Fibroblast of mammary gland (primary cell): ENCODE data around the gene RAB27B.

Source experiments
- DNase-seq: peaks from one replicate; pipeline ENCODE4 v3.0.0-alpha.2; 2010; ENCODE audit warnings: low read depth
- H3K4me3 ChIP-seq: 2 replicates; pipeline ENCODE4 v1.5.1; 2011; ENCODE audit warnings: low read depth, mild to moderate bottlenecking, low read length, moderate library complexity; ENCODE audit not compliant: control insufficient read depth
- TF ChIP-seq, protein P1 (sequence below): conservative IDR thresholded peaks from 2 replicates; pipeline ENCODE4 v1.5.1; 2011; ENCODE audit warnings: low read depth, low read length, inconsistent platforms; ENCODE audit not compliant: control insufficient read depth, insufficient read depth

Gene RAB27B

DNA sequence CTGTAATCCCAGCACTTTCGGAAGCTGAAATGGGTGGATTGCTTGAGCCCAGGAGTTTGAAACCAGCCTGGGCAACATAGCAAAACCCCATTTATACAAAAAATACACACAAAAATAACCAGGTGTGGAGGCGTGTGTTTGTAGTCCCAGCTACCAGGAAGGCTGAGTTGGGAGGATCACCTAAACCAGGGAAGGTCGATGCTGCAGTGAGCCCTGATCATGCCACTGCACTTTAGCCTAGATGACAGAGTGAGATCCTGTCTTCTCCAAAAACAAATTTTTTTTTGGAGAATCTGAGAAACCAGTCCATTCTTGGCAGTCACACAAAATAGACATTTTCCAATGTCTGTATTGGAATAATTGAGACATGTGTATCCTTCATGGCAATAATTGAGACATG, 46.8 kb downstream of the RAB27B start:
- no peak for DNase-seq
- TF ChIP-seq, protein P1, sequence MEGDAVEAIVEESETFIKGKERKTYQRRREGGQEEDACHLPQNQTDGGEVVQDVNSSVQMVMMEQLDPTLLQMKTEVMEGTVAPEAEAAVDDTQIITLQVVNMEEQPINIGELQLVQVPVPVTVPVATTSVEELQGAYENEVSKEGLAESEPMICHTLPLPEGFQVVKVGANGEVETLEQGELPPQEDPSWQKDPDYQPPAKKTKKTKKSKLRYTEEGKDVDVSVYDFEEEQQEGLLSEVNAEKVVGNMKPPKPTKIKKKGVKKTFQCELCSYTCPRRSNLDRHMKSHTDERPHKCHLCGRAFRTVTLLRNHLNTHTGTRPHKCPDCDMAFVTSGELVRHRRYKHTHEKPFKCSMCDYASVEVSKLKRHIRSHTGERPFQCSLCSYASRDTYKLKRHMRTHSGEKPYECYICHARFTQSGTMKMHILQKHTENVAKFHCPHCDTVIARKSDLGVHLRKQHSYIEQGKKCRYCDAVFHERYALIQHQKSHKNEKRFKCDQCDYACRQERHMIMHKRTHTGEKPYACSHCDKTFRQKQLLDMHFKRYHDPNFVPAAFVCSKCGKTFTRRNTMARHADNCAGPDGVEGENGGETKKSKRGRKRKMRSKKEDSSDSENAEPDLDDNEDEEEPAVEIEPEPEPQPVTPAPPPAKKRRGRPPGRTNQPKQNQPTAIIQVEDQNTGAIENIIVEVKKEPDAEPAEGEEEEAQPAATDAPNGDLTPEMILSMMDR = no peak
- no peak overlapping the region for H3K4me3 ChIP-seq

DNA sequence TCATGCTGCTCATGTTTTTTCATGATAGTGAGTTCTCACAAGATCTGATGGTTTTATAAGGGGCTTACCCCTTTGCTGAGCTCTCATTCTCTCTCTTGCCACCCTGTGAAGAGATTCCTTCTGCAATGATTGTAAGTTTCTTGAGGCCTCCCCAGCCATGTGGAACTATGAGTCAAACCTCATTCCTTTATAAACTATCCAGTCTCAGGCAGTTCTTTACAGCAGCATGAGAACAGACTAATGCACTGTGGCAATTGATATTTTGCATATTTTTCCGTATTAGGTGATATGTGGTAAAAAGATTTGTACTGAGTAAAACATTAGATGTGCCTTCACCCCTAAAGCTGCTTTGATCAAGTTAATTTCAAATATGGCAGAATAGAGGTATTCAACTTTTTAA, 48.8 kb downstream of the RAB27B start:
- TF ChIP-seq, protein P1 = no peak
- no peak overlapping the region for H3K4me3 ChIP-seq
- no peak for DNase-seq

DNA sequence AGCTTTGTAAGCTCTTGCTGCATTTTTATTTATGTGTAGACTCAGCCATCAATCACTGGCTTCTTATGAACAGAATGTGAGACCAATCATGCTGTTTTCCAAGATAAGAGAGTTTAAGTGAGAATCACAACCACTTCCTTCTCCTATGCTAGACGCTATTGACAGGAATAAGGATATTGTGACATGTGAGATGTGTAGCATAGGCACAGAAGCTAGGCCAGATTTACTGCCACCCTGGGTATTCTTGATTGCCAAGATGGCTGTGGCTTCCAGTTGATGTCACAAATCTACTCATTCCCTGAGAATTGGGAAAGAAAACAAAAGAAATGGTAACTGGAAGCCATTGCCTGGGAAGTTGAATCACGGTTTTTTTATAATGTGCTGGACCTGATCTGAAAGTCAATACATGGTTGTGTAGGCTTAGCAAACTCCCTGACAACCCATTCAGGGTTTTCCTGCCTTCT, 49.9 kb downstream of the RAB27B start:
- H3K4me3 ChIP-seq = no peak overlapping the region
- TF ChIP-seq, protein P1 = no peak
- peak; percentile 39 for DNase-seq

DNA sequence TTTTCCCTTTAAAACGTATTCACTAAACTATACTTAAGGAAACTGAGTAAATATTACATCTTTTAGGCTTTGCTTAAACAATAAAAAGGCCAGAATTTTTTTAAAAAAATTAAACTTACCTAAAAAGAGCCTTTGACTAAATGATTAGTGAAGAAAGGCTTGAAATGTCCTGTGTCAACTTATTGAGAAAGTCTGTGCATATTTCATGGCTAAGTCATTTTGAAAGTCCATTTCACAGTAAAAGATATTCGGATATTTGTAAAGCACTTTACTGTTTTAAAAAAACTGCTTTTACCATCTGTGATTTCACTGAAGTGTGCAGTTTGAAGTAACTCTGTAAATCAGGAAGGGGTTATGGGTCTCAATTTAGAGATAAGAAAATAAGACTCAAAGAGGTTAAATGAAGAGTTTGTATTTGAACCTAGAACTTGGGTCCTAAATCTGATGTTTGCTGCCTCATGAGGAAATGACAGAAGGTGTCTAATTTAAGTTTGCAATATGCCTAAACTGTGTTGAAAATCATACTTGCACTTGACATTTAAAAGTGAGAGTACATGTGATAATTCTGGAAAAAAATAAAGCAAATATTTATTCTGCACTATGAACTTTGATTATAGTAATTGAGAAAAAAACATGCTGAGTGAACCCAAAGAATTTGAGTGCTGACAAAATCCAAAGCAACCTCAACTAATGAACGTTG, 50.5 kb downstream of the RAB27B start:
- DNase-seq = no peak
- H3K4me3 ChIP-seq = no peak overlapping the region
- TF ChIP-seq, protein P1 = no peak

DNA sequence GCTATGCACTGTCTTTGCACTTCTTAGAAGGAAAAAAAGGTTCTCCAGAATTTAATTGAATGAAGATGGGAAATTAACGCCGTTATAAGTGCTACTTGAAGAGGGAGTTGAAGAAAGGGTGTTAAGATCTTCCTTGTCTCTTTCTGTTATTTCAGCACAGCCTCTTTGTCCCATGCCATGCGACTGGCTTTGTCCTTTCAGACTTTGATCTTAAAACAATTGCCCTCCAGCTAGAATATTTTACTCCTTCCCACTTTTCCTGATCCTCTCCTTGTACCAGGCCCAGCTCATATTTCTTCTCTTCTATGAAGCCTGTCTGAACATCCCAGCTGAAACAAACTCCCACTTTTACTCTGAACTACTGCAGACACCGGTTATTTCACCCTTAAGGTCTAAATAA, 51.4 kb downstream of the RAB27B start:
- DNase-seq = no peak
- TF ChIP-seq, protein P1 = no peak

DNA sequence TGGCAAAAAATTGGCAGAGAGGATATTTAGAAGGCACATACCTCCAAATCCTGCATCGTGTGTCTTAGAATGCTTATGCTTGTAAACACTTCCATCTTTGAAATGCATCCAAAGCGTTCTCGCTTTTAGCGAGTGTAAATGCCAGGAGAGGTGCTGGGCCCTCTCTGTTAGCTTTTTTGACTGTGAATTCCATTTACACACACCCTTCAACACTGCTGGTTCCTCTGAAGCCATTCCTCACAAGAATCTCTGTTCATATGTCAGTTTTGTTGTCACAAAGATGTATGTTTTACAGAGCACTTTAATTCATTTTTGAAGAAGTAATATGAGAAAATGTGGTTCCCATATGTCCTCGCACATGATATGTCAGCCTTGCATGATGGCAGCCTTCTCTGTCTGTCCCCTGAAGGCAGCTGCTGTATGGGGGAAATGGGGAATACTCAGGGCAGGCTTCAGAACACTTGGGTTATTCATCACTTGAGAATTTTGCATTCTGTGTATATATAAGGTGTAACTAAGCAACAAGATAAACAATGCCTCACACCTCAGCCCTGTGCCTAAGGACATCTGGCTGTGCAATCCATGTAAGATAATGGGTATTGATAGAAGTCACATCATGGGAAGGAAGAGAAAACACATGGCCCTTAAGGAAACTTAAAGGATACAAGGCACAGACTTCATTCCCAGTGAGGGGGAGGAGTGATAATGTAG, 52.3 kb downstream of the RAB27B start:
- peak; percentile 37 for DNase-seq
- TF ChIP-seq, protein P1 = no peak
- H3K4me3 ChIP-seq = no peak overlapping the region

More for the DNA sequence above, 51.4 kb downstream of the RAB27B start:
- no peak overlapping the region for H3K4me3 ChIP-seq
